ENCODE measurements around the gene PACSIN1. TPM values are rescaled to one million over a fixed set of nuclear protein-coding genes. Genes with fewer than 3 reads are reported as not detected.

The PACSIN1 gene
- total and polyA plus RNA-seq, 10 of the 15 experiments (the other 5 are each of a cell fraction or from before 2014, with no cell fraction given): 0.50 to 9.4 (median 2.8) TPM

GRCh38 chr6:34530753-34531365, 65.0 kb downstream of the PACSIN1 start:
- H3K4me3 ChIP-seq: no peak overlapping the region
- H3K4me2 ChIP-seq (ENCODE audit: control insufficient read depth, insufficient read depth): no peak overlapping the region
- intact Hi-C loops (cut with micrococcal nuclease; ENCODE audit: unreplicated experiment): no loop called here
- no peak for ATAC-seq
- ChIA-PET CTCF (no interaction called here), SMC1A (ENCODE audit: uncharacterized antibody, unreplicated experiment) (no interaction called here), POLR2A (no interaction called here), RAD21 (ENCODE audit: unreplicated experiment) (no interaction called here)
- BruUV-seq (replicated peaks): no TSS peak
- H3K79me2 ChIP-seq (ENCODE audit: control insufficient read depth, insufficient read depth, low read length): no peaks in the 10 kb centered on the region
- DNase-seq (ENCODE audit: low read depth, low spot score): no peak
- no peaks in the 10 kb centered on the region for H3K4me1 ChIP-seq (ENCODE audit: control insufficient read depth, insufficient read depth, low read length)
- no peak overlapping the region for H3K27ac ChIP-seq (ENCODE audit: control insufficient read depth, insufficient read depth)
- H3K9me3 ChIP-seq (replicated peaks; ENCODE audit: control insufficient read depth, insufficient read depth, low read length): no peaks in the 10 kb centered on the region
- no peak for TF ChIP-seq YY1 (IDR thresholded peaks at IDR 0.05; ENCODE audit: low read depth, low read length)
- H2AFZ ChIP-seq (ENCODE audit: control insufficient read depth, low read depth, low read length): no peak overlapping the region
- in situ Hi-C loops (cut with MboI): no loop called here
- H3K9ac ChIP-seq (ENCODE audit: control insufficient read depth, insufficient read depth, low read length): no peak overlapping the region
- WGBS (ENCODE audit: insufficient coverage, insufficient replicate concordance, low lambda C conversion rate, missing lambda C conversion rate): 71% methylated on average over 18 of the region's 18 CpGs
- no peaks in the 10 kb centered on the region for H4K20me1 ChIP-seq (ENCODE audit: control insufficient read depth, insufficient read depth)
- no peaks in the 10 kb centered on the region for H3K27me3 ChIP-seq (replicated peaks in 1 of 2; ENCODE audit: control insufficient read depth in 2 of 2, insufficient read depth in 2 of 2, low read length in 1 of 2)
- H3K36me3 ChIP-seq (ENCODE audit: control insufficient read depth in 2 of 2, insufficient read depth in 2 of 2, low read length in 1 of 2): no peaks in the 10 kb centered on the region
- FAIRE-seq: no peak

GRCh38 chr6:34531580-34532201, 65.8 kb downstream of the PACSIN1 start:
- no peak for ATAC-seq
- ChIA-PET POLR2A (no interaction called here), RAD21 (ENCODE audit: unreplicated experiment) (no interaction called here), CTCF (no interaction called here), SMC1A (ENCODE audit: uncharacterized antibody, unreplicated experiment) (no interaction called here)
- H3K9me3 ChIP-seq (replicated peaks; ENCODE audit: control insufficient read depth, insufficient read depth, low read length): no peaks in the 10 kb centered on the region
- 77% methylated on average over 29 of the region's 29 CpGs for WGBS (ENCODE audit: insufficient coverage, insufficient replicate concordance, low lambda C conversion rate, missing lambda C conversion rate)
- no peak for FAIRE-seq
- no peak overlapping the region for H3K27ac ChIP-seq (ENCODE audit: control insufficient read depth, insufficient read depth)
- intact Hi-C loops (cut with micrococcal nuclease; ENCODE audit: unreplicated experiment) (no loop called here), in situ Hi-C loops (cut with MboI) (no loop called here)
- peak; percentile 17 for DNase-seq (ENCODE audit: low read depth, low spot score)
- H4K20me1 ChIP-seq (ENCODE audit: control insufficient read depth, insufficient read depth): no peaks in the 10 kb centered on the region
- H3K4me1 ChIP-seq (ENCODE audit: control insufficient read depth, insufficient read depth, low read length): no peaks in the 10 kb centered on the region
- no peaks in the 10 kb centered on the region for H3K36me3 ChIP-seq (ENCODE audit: control insufficient read depth in 2 of 2, insufficient read depth in 2 of 2, low read length in 1 of 2)
- H2AFZ ChIP-seq (ENCODE audit: control insufficient read depth, low read depth, low read length): no peak overlapping the region
- H3K79me2 ChIP-seq (ENCODE audit: control insufficient read depth, insufficient read depth, low read length): no peaks in the 10 kb centered on the region
- no peak overlapping the region for H3K4me3 ChIP-seq
- H3K4me2 ChIP-seq (ENCODE audit: control insufficient read depth, insufficient read depth): no peak overlapping the region
- no TSS peak for BruUV-seq (replicated peaks)
- H3K27me3 ChIP-seq (replicated peaks in 1 of 2; ENCODE audit: control insufficient read depth in 2 of 2, insufficient read depth in 2 of 2, low read length in 1 of 2): no peaks in the 10 kb centered on the region
- no peak overlapping the region for H3K9ac ChIP-seq (ENCODE audit: control insufficient read depth, insufficient read depth, low read length)
- no peak for TF ChIP-seq E4F1 (IDR thresholded peaks at IDR 0.05; ENCODE audit: borderline replicate concordance, partially characterized antibody)
- TF ChIP-seq HSF1 (IDR thresholded peaks at IDR 0.05; ENCODE audit: low read depth, low read length): no peak
- TF ChIP-seq HDAC2 (IDR thresholded peaks at IDR 0.05): no peak
- no peak for TF ChIP-seq IRF5 (IDR thresholded peaks at IDR 0.05; ENCODE audit: borderline replicate concordance)
- no peak for TF ChIP-seq CREB1 (IDR thresholded peaks at IDR 0.05; ENCODE audit: low read depth)
- no peak for TF ChIP-seq NR2C2 (IDR thresholded peaks at IDR 0.05; ENCODE audit: borderline replicate concordance, control insufficient read depth, insufficient read length, low read depth)
- no peak for TF ChIP-seq POLR2AphosphoS2 (IDR thresholded peaks at IDR 0.05; ENCODE audit: low read depth, low read length)

Measured in GM12878 (cell line).